Measurements from ENCODE around the gene CELSR3. TPM values are rescaled to one million over a fixed set of nuclear protein-coding genes. Genes with fewer than 3 reads are reported as not detected.

Gene CELSR3
- total RNA-seq, 1 experiment from 2014 or later: 23.9 TPM

DNA sequence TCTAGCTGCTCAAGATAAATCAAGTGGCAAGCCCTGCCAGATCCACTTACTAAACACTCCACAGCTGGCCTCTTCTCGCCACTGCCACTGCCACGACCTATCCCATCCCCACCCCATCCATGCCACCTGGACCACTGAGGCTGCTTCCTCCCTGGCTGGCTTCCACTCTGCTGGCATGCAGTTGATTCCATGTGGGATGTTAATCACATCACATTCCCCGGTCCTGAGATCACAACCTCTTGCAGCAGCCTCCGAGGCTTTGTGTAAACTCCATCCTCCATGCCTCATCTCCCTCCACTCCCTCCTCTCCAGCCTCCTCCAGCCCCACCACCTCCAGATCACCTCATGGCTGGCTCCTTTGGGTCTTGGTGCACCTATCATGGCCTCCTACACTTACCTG lies 15.4 kb upstream of the CELSR3 start:
- no peak overlapping the region for H3K56ac ChIP-seq (ENCODE audit: insufficient read length, low read depth, low read length)
- peaks cover 3% of the 10 kb centered on the region for H3K79me1 ChIP-seq (ENCODE audit: insufficient read depth, low read depth, low read length, poor library complexity, severe bottlenecking)
- H3K79me2 ChIP-seq (ENCODE audit: insufficient read depth, low read length): no peaks in the 10 kb centered on the region
- no peak for DNase-seq
- no peak overlapping the region for H2BK5ac ChIP-seq (ENCODE audit: insufficient read length, low read length)
- no peak overlapping the region for H4K91ac ChIP-seq (ENCODE audit: insufficient read length, low read depth, low read length)
- H2BK12ac ChIP-seq (ENCODE audit: insufficient read length, low read depth, low read length): no peak overlapping the region
- no peak overlapping the region for H3K27ac ChIP-seq (ENCODE audit: insufficient read length, low read depth, low read length)
- H3K23ac ChIP-seq (ENCODE audit: insufficient read length, low read depth, low read length): no peak overlapping the region
- no peaks in the 10 kb centered on the region for H3K4me1 ChIP-seq (ENCODE audit: insufficient read depth, low read length)
- Mint-ChIP-seq H3K27ac (peak overlapping the region in 1 of 3 experiments; percentile 74; a peak in 1 of 7 replicates), H3K36me3 (ENCODE audit: insufficient read depth in 1 of 3, low read depth in 3 of 3) (peaks cover 36 to 89% (median 79%) of the 10 kb centered on the region in 3 experiments), H3K9me3 (no peaks in the 10 kb centered on the region), H3K4me1 (no peaks in the 10 kb centered on the region), H3K4me3 (no peak overlapping the region), H3K27me3 (ENCODE audit: low read depth) (no peaks in the 10 kb centered on the region)
- no peak overlapping the region for H3K14ac ChIP-seq (ENCODE audit: insufficient read depth, low read length)
- H3K4me2 ChIP-seq (ENCODE audit: insufficient read depth, insufficient read length, low read length): no peak overlapping the region
- H3T11ph ChIP-seq (ENCODE audit: low read length): no peak overlapping the region
- H3K23me2 ChIP-seq (ENCODE audit: insufficient read length, low read depth, low read length, poor library complexity, severe bottlenecking): no peaks in the 10 kb centered on the region
- H3K18ac ChIP-seq (ENCODE audit: insufficient read length, low read depth, low read length): no peak overlapping the region
- H4K8ac ChIP-seq (replicated peaks; ENCODE audit: insufficient read length, low read depth, low read length): no peak overlapping the region
- TF ChIP-seq, protein P1, sequence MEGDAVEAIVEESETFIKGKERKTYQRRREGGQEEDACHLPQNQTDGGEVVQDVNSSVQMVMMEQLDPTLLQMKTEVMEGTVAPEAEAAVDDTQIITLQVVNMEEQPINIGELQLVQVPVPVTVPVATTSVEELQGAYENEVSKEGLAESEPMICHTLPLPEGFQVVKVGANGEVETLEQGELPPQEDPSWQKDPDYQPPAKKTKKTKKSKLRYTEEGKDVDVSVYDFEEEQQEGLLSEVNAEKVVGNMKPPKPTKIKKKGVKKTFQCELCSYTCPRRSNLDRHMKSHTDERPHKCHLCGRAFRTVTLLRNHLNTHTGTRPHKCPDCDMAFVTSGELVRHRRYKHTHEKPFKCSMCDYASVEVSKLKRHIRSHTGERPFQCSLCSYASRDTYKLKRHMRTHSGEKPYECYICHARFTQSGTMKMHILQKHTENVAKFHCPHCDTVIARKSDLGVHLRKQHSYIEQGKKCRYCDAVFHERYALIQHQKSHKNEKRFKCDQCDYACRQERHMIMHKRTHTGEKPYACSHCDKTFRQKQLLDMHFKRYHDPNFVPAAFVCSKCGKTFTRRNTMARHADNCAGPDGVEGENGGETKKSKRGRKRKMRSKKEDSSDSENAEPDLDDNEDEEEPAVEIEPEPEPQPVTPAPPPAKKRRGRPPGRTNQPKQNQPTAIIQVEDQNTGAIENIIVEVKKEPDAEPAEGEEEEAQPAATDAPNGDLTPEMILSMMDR (conservative IDR thresholded peaks at IDR 0.05): no peak
- H4K5ac ChIP-seq (ENCODE audit: insufficient read length, low read depth, low read length): no peak overlapping the region
- no peaks in the 10 kb centered on the region for H4K20me1 ChIP-seq (ENCODE audit: control insufficient read depth, insufficient read depth, insufficient read length)
- H2BK120ac ChIP-seq (ENCODE audit: low read depth, low read length, poor library complexity, severe bottlenecking): no peak overlapping the region
- no peak overlapping the region for H3K9ac ChIP-seq (ENCODE audit: extremely low read depth, insufficient read length, low read length)
- H2BK15ac ChIP-seq (ENCODE audit: low read depth, low read length): no peak overlapping the region
- no peak overlapping the region for H2AK5ac ChIP-seq (ENCODE audit: insufficient read length, low read length)
- H2BK20ac ChIP-seq (ENCODE audit: low read depth, low read length, poor library complexity, severe bottlenecking): no peak overlapping the region
- no peaks in the 10 kb centered on the region for H3K9me3 ChIP-seq (ENCODE audit: control insufficient read depth, low read depth, low read length)
- H3K27me3 ChIP-seq (ENCODE audit: insufficient read depth, low read length): no peaks in the 10 kb centered on the region
- no peak overlapping the region for H3K4ac ChIP-seq (ENCODE audit: low read depth, low read length)
- no CpG with 5 or more reads among the region's 4 CpGs for WGBS (ENCODE audit: extremely low coverage, insufficient read length, low lambda C conversion rate)
- no peak overlapping the region for H2AFZ ChIP-seq (ENCODE audit: low read length)

Data from H9 (cell line).